ENCODE results near the gene SKIDA1. TPM values are rescaled to one million over a fixed set of nuclear protein-coding genes. Genes with fewer than 3 reads are reported as not detected.

SKIDA1 gene
- total and polyA plus RNA-seq, 4 donors: 0.63 to 2.6 (median 1.6) TPM

- peak overlapping the region; percentile 82 to 89 (median 82) for H3K4me3 ChIP-seq (ENCODE audit: low read depth in 1 of 3, low read length in 3 of 3)
- H3K27ac ChIP-seq (ENCODE audit: low read depth in 1 of 2, low read length in 2 of 2): peak overlapping the region; percentile 96 to 97
- peak overlapping the region; percentile 48 to 93 for H3K9ac ChIP-seq (ENCODE audit: low read depth in 1 of 2, low read length in 2 of 2)
- no peaks in the 10 kb centered on the region for H3K9me3 ChIP-seq (ENCODE audit: control insufficient read depth in 4 of 4, low read length in 3 of 4)
- DNase-seq (ENCODE audit: low spot score): no peak
- H3K4me1 ChIP-seq (ENCODE audit: control insufficient read depth in 4 of 4, insufficient read depth in 4 of 4, low read length in 3 of 4): peaks cover 0 to 33% (median 8%) of the 10 kb centered on the region in 4 donors
- peak; percentile 11 to 39 for TF ChIP-seq HNF4A (conservative IDR thresholded peaks at IDR 0.05)
- TF ChIP-seq RXRA (IDR thresholded peaks at IDR 0.05): no peak
- peak in 1 of 2 donors; percentile 11 for TF ChIP-seq RAD21 (IDR thresholded peaks at IDR 0.05)
- no peaks in the 10 kb centered on the region for H3K36me3 ChIP-seq (ENCODE audit: control insufficient read depth in 4 of 4, insufficient read depth in 3 of 4, low read depth in 1 of 4, low read length in 3 of 4)
- WGBS: 13% methylated on average over 23 of the region's 23 CpGs
- no peaks in the 10 kb centered on the region for H3K27me3 ChIP-seq (ENCODE audit: control insufficient read depth in 4 of 4, insufficient read depth in 4 of 4, low read length in 3 of 4)
These were observed 736 bp downstream of the SKIDA1 start for GRCh38 chr10:21524526-21525366.

GRCh38 chr10:21524131-21524525 is 1.4 kb downstream of the SKIDA1 start:
- no peak overlapping the region for H3K27ac ChIP-seq (ENCODE audit: low read depth in 1 of 2, low read length in 2 of 2)
- peaks cover 0 to 38% (median 13%) of the 10 kb centered on the region in 4 donors for H3K4me1 ChIP-seq (ENCODE audit: control insufficient read depth in 4 of 4, insufficient read depth in 4 of 4, low read length in 3 of 4)
- peak overlapping the region in 1 of 3 donors; percentile 82 for H3K4me3 ChIP-seq (ENCODE audit: low read depth in 1 of 3, low read length in 3 of 3)
- DNase-seq (ENCODE audit: low spot score): no peak
- H3K27me3 ChIP-seq (ENCODE audit: control insufficient read depth in 4 of 4, insufficient read depth in 4 of 4, low read length in 3 of 4): no peaks in the 10 kb centered on the region
- H3K36me3 ChIP-seq (ENCODE audit: control insufficient read depth in 4 of 4, insufficient read depth in 3 of 4, low read depth in 1 of 4, low read length in 3 of 4): no peaks in the 10 kb centered on the region
- no peak overlapping the region for H3K9ac ChIP-seq (ENCODE audit: low read depth in 1 of 2, low read length in 2 of 2)
- TF ChIP-seq MAX (IDR thresholded peaks at IDR 0.05): no peak
- TF ChIP-seq FOXA2 (IDR thresholded peaks at IDR 0.05): no peak
- no peak for TF ChIP-seq TAF1 (conservative IDR thresholded peaks at IDR 0.05)
- TF ChIP-seq HNF4A (conservative IDR thresholded peaks at IDR 0.05): no peak
- no peak for TF ChIP-seq YY1 (IDR thresholded peaks at IDR 0.05)
- no peak for TF ChIP-seq RXRA (IDR thresholded peaks at IDR 0.05)
- no peak for TF ChIP-seq JUND (IDR thresholded peaks at IDR 0.05)
- no peak for TF ChIP-seq CTCF (IDR thresholded peaks at IDR 0.05; ENCODE audit: low read depth, low read length, missing input control)
- TF ChIP-seq HNF4G (IDR thresholded peaks at IDR 0.05): no peak
- no peak for TF ChIP-seq EGR1 (IDR thresholded peaks at IDR 0.05; ENCODE audit: low read depth in 2 of 2)
- TF ChIP-seq ATF3 (IDR thresholded peaks at IDR 0.05): no peak
- no peak for TF ChIP-seq GABPA (IDR thresholded peaks at IDR 0.05 in 1 of 2, conservative IDR thresholded peaks at IDR 0.05 in 1 of 2)
- TF ChIP-seq ZBTB33 (IDR thresholded peaks at IDR 0.05): no peak
- TF ChIP-seq NR2F2 (IDR thresholded peaks at IDR 0.05): no peak
- TF ChIP-seq RAD21 (IDR thresholded peaks at IDR 0.05): no peak
- TF ChIP-seq FOXA1 (IDR thresholded peaks at IDR 0.05): no peak
- TF ChIP-seq SP1 (IDR thresholded peaks at IDR 0.05): no peak
- TF ChIP-seq REST (IDR thresholded peaks at IDR 0.05): no peak
- no peaks in the 10 kb centered on the region for H3K9me3 ChIP-seq (ENCODE audit: control insufficient read depth in 4 of 4, low read length in 3 of 4)
- WGBS: 80% methylated on average over 7 of the region's 7 CpGs

Measured in liver (tissue), 9 donors.